ENCODE results near the gene OPA1. TPM values are rescaled to one million over a fixed set of nuclear protein-coding genes. Genes with fewer than 3 reads are reported as not detected.

Gene OPA1
- total and polyA plus RNA-seq, 2 of the 13 experiments (the other 11 are each of a cell fraction or from before 2014, with no cell fraction given), result 26.7 to 78.5 TPM

DNA sequence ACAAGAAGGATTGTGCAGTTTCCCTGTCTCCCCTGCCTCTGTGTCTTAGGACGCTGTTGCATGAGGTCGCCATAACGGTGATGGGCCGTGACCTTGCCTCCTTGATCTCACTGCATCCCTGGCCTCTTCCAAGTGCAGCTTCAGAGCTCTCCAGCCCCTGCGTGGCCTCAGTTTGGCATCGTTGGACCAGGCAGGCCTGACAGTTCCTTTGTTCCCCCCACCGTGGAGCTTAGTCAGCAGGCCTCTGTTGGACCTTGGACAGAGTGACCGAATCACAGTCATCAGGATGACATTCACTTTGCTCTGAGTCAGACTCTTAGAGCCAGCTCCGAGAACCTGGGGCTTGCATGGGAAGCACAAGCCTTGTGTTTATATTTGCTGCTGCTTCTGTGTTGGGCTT is 139.4 kb downstream of the OPA1 start (continued):
- TF ChIP-seq PATZ1 (CRISPR knock-in tag; IDR thresholded peaks at IDR 0.05), result peak; percentile 68
- TF ChIP-seq, protein P1, sequence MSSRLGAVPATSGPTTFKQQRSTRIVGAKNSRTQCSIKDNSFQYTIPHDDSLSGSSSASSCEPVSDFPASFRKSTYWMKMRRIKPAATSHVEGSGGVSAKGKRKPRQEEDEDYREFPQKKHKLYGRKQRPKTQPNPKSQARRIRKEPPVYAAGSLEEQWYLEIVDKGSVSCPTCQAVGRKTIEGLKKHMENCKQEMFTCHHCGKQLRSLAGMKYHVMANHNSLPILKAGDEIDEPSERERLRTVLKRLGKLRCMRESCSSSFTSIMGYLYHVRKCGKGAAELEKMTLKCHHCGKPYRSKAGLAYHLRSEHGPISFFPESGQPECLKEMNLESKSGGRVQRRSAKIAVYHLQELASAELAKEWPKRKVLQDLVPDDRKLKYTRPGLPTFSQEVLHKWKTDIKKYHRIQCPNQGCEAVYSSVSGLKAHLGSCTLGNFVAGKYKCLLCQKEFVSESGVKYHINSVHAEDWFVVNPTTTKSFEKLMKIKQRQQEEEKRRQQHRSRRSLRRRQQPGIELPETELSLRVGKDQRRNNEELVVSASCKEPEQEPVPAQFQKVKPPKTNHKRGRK (CRISPR knock-in tag; IDR thresholded peaks at IDR 0.05), result no peak
- TF ChIP-seq ZSCAN22 (CRISPR knock-in tag; IDR thresholded peaks at IDR 0.05), result no peak
- TF ChIP-seq TAF15 (IDR thresholded peaks at IDR 0.05; ENCODE audit: low read depth, low read length, poor library complexity, severe bottlenecking), result no peak
- no peak for TF ChIP-seq JDP2 (CRISPR knock-in tag; IDR thresholded peaks at IDR 0.05; ENCODE audit: borderline replicate concordance)
- TF ChIP-seq SKIL (CRISPR knock-in tag; IDR thresholded peaks at IDR 0.05; ENCODE audit: borderline replicate concordance), result no peak
- peak in 1 of 2 experiments; percentile 56; a peak in 1 of 4 replicates for TF ChIP-seq KLF16 (CRISPR knock-in tag; IDR thresholded peaks at IDR 0.05)
- no peak for TF ChIP-seq ZBTB33 (CRISPR knock-in tag; IDR thresholded peaks at IDR 0.05)
- 0 out of 2 replicates have a peak, but pooled peaks have one; percentile 11 for TF ChIP-seq REPIN1 (CRISPR knock-in tag; IDR thresholded peaks at IDR 0.05; ENCODE audit: borderline replicate concordance, low read depth)
- TF ChIP-seq, protein P2, sequence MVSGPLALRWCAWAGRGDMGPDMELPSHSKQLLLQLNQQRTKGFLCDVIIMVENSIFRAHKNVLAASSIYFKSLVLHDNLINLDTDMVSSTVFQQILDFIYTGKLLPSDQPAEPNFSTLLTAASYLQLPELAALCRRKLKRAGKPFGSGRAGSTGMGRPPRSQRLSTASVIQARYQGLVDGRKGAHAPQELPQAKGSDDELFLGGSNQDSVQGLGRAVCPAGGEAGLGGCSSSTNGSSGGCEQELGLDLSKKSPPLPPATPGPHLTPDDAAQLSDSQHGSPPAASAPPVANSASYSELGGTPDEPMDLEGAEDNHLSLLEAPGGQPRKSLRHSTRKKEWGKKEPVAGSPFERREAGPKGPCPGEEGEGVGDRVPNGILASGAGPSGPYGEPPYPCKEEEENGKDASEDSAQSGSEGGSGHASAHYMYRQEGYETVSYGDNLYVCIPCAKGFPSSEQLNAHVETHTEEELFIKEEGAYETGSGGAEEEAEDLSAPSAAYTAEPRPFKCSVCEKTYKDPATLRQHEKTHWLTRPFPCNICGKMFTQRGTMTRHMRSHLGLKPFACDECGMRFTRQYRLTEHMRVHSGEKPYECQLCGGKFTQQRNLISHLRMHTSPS (CRISPR knock-in tag; IDR thresholded peaks at IDR 0.05; ENCODE audit: low read depth), result no peak
- TF ChIP-seq, protein P3, sequence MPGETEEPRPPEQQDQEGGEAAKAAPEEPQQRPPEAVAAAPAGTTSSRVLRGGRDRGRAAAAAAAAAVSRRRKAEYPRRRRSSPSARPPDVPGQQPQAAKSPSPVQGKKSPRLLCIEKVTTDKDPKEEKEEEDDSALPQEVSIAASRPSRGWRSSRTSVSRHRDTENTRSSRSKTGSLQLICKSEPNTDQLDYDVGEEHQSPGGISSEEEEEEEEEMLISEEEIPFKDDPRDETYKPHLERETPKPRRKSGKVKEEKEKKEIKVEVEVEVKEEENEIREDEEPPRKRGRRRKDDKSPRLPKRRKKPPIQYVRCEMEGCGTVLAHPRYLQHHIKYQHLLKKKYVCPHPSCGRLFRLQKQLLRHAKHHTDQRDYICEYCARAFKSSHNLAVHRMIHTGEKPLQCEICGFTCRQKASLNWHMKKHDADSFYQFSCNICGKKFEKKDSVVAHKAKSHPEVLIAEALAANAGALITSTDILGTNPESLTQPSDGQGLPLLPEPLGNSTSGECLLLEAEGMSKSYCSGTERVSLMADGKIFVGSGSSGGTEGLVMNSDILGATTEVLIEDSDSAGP (CRISPR knock-in tag; IDR thresholded peaks at IDR 0.05; ENCODE audit: borderline replicate concordance), result peak; percentile 41; the same call in 1 of the 2 replicates
- no peak for TF ChIP-seq ZNF800 (CRISPR knock-in tag; IDR thresholded peaks at IDR 0.05)
- no peak for TF ChIP-seq CREBL2 (CRISPR knock-in tag; IDR thresholded peaks at IDR 0.05; ENCODE audit: borderline replicate concordance)
